A549 (cell line): ENCODE measurements around the gene FGFR3. TPM values are rescaled to one million over a fixed set of nuclear protein-coding genes. Genes with fewer than 3 reads are reported as not detected.

Source experiments
- ATAC-seq, 2 experiments: fragments of 200-7000 bp in 1 of 2; fragments of >200 bp in 1 of 2; cut with Nextera tagmentation in 1 of 2; cut with Tn5 transposase in 1 of 2; 3 replicates each; pipeline versions ENCODE4 v1.8.0 to v1.9.1; 2018 to 2020; ENCODE audit warnings: mild to moderate bottlenecking in 1 of 2, moderate library complexity in 1 of 2
- CTCF ChIA-PET: fragments of 300-600 bp; sonication (Branson Sonifier 250); formaldehyde crosslinking; extraction: SDS; loops from one replicate; lab custom pipeline; 2021; ENCODE audit warnings: antibody characterized with exemption, inconsistent platforms; lab: Yijun Ruan, JAX
- POLR2A ChIA-PET: fragments of 350-600 bp; formaldehyde crosslinking; extraction: SDS; loops from one replicate; lab custom pipeline; 2021; ENCODE audit warnings: antibody characterized with exemption, inconsistent platforms; lab: Yijun Ruan, JAX
- DNase-seq, 2 experiments: peaks; one replicate each; pipeline versions ENCODE4 v3.0.0 to v3.0.0-alpha.2; 2011 to 2016; ENCODE audit warnings: low read depth in 1 of 2, low spot score in 1 of 2
- FAIRE-seq: peaks from 2 replicates; lab custom pipeline; 2011; peaks lifted over from hg19 to GRCh38; lab: Jason Lieb, UNC
- H3K27ac ChIP-seq, 2 experiments: fragments of >200 bp; sonication (Bioruptor Twin); formaldehyde crosslinking; 3 replicates each; pipeline ENCODE4 v1.5.1; 2016 to 2017
- H3K4me1 ChIP-seq: fragments of >200 bp; sonication (Bioruptor Twin); formaldehyde crosslinking; 3 replicates; pipeline ENCODE4 v1.6.1; 2016
- H3K4me2 ChIP-seq: fragments of >200 bp; sonication (Bioruptor Twin); formaldehyde crosslinking; 3 replicates; pipeline ENCODE4 v1.6.1; 2016
- H3K4me3 ChIP-seq: fragments of >200 bp; sonication (Bioruptor Twin); formaldehyde crosslinking; 3 replicates; pipeline ENCODE4 v1.5.1; 2016
- H3K9me3 ChIP-seq: fragments of >200 bp; sonication (Bioruptor Twin); formaldehyde crosslinking; 3 replicates; pipeline ENCODE4 v1.6.1; 2016
- BHLHE40 ChIP-seq: IDR thresholded peaks from 2 replicates; pipeline ENCODE4 v1.6.1; 2012; ENCODE audit warnings: low read depth, low read length, inconsistent platforms
- CBX8 ChIP-seq: fragments of 200-600 bp; sonication (generic); IDR thresholded peaks from 2 replicates; pipeline ENCODE4 v1.6.1; 2016
- CEBPB ChIP-seq, 2 experiments: fragments of >200 bp in 1 of 2; sonication (Bioruptor Twin) in 1 of 2; formaldehyde crosslinking in 1 of 2; IDR thresholded peaks; 2 replicates each; pipeline ENCODE4 v1.6.1; 2012 to 2016
- ESRRA ChIP-seq: fragments of 150-350 bp; IDR thresholded peaks from 2 replicates; pipeline ENCODE4 v1.6.1; 2014; ENCODE audit warnings: mild to moderate bottlenecking, low read length, borderline replicate concordance
- FOSL2 ChIP-seq, 2 experiments: fragments of 450-650 bp in 1 of 2; fragments of >200 bp in 1 of 2; sonication (Bioruptor Twin) in 1 of 2; formaldehyde crosslinking; IDR thresholded peaks; 2 replicates each; pipeline versions ENCODE4 v1.5.0 to v1.6.1; 2016 to 2020; ENCODE audit warnings: mild to moderate bottlenecking in 1 of 2, moderate library complexity in 1 of 2
- HOXB13 ChIP-seq: fragments of 250-450 bp; sonication (Bioruptor Pico); IDR thresholded peaks from 2 replicates; pipeline ENCODE4 v1.5.0; 2020; ENCODE audit warnings: low read depth, mild to moderate bottlenecking, moderate library complexity
- JUN ChIP-seq, 2 experiments: fragments of >200 bp; sonication (Bioruptor Twin); formaldehyde crosslinking; IDR thresholded peaks; 2 replicates in 1 of 2; 3 replicates in 1 of 2; pipeline ENCODE4 v1.6.1; 2016 to 2017
- KDM1A ChIP-seq: fragments of 200-600 bp; sonication (generic); IDR thresholded peaks from 2 replicates; pipeline ENCODE4 v1.6.1; 2016; ENCODE audit warnings: low read depth, mild to moderate bottlenecking
- MAZ ChIP-seq: fragments of 150-350 bp; IDR thresholded peaks from 2 replicates; pipeline ENCODE4 v1.6.1; 2014; ENCODE audit warnings: antibody characterized with exemption, low read depth, low read length, borderline replicate concordance
- MYC ChIP-seq: IDR thresholded peaks from 2 replicates; pipeline ENCODE4 v1.6.1; 2012; ENCODE audit warnings: mild to moderate bottlenecking, inconsistent platforms, low read length, improper control_type of control experiment, borderline replicate concordance
- NPAS2 ChIP-seq: fragments of 250-450 bp; sonication (Bioruptor Pico); IDR thresholded peaks from 2 replicates; pipeline ENCODE4 v1.8.0; 2022; ENCODE audit warnings: mild to moderate bottlenecking, moderate library complexity, borderline replicate concordance
- NR3C1 ChIP-seq: fragments of >200 bp; sonication (Bioruptor Twin); formaldehyde crosslinking; IDR thresholded peaks from 3 replicates; pipeline ENCODE4 v1.6.1; 2017
- POLR2A ChIP-seq: IDR thresholded peaks from 2 replicates; pipeline ENCODE4 v1.6.1; 2012; ENCODE audit warnings: mild to moderate bottlenecking, low read length
- RFX5 ChIP-seq: fragments of 450-650 bp; IDR thresholded peaks from 2 replicates; pipeline ENCODE4 v1.7.1; 2014; ENCODE audit warnings: antibody characterized with exemption, mild to moderate bottlenecking, moderate library complexity
- SREBF2 ChIP-seq: fragments of 450-650 bp; IDR thresholded peaks from 2 replicates; pipeline ENCODE4 v1.6.1; 2014; ENCODE audit warnings: mild to moderate bottlenecking, moderate library complexity
- ZFP36 ChIP-seq: fragments of 450-650 bp; IDR thresholded peaks from 2 replicates; pipeline ENCODE4 v1.6.1; 2014; ENCODE audit warnings: borderline replicate concordance; ENCODE audit not compliant: partially characterized antibody
- ZSCAN20 ChIP-seq: fragments of 250-450 bp; sonication (Bioruptor Pico); IDR thresholded peaks from 2 replicates; pipeline ENCODE4 v1.8.0; 2022; ENCODE audit warnings: mild to moderate bottlenecking, moderate library complexity
- WGBS: methylation state at CpG from one replicate; pipeline ENCODE4 v1.1.6; 2017; ENCODE audit errors: missing lambda C conversion rate; 5-methylcytosine and 5-hydroxymethylcytosine counted together
- polyA plus RNA-seq, 4 experiments: library from polyadenylated mRNA; depleted of rRNA in 3 of 4; stranded (reverse); fragments of >200 nt; fragmentation: RNase III in 1 of 4; extraction: RNeasy Plus Mini Kit Qiagen cat#74134 plus additional on column Dnase treatment in 1 of 4; gene quantifications; 2 replicates in 3 of 4; 3 replicates in 1 of 4; pipeline ENCODE4 v1.2.3, GENCODE V29; 2011 to 2017
- TF ChIP-seq, protein P1 (sequence below): fragments of 250-450 bp; sonication (Bioruptor Pico); IDR thresholded peaks from 2 replicates; pipeline ENCODE4 v1.5.0; 2020; ENCODE audit warnings: low read depth, mild to moderate bottlenecking, moderate library complexity
- TF ChIP-seq, protein P2 (sequence below): fragments of 150-350 bp; IDR thresholded peaks from 2 replicates; pipeline ENCODE4 v1.6.1; 2014; ENCODE audit warnings: low read depth, mild to moderate bottlenecking, low read length
- TF ChIP-seq, protein P3 (sequence below): IDR thresholded peaks from 2 replicates; pipeline ENCODE4 v1.6.1; 2012; ENCODE audit warnings: low read depth, borderline replicate concordance
- TF ChIP-seq, protein P4 (sequence below): fragments of 250-450 bp; sonication (Bioruptor Pico); IDR thresholded peaks from 2 replicates; pipeline ENCODE4 v1.5.0; 2021; ENCODE audit warnings: mild to moderate bottlenecking, moderate library complexity, borderline replicate concordance
- TF ChIP-seq, protein P5 (sequence below): IDR thresholded peaks from 2 replicates; pipeline ENCODE4 v1.6.1; 2012
- TF ChIP-seq, protein P6 (sequence below): fragments of >200 bp; sonication (Bioruptor Twin); formaldehyde crosslinking; IDR thresholded peaks from 2 replicates; pipeline ENCODE4 v1.6.1; 2016

FGFR3 gene
- polyA plus RNA-seq, 2 of the 4 experiments (the other 2 are of a cell fraction) = 1.9 to 4.8 TPM

DNA sequence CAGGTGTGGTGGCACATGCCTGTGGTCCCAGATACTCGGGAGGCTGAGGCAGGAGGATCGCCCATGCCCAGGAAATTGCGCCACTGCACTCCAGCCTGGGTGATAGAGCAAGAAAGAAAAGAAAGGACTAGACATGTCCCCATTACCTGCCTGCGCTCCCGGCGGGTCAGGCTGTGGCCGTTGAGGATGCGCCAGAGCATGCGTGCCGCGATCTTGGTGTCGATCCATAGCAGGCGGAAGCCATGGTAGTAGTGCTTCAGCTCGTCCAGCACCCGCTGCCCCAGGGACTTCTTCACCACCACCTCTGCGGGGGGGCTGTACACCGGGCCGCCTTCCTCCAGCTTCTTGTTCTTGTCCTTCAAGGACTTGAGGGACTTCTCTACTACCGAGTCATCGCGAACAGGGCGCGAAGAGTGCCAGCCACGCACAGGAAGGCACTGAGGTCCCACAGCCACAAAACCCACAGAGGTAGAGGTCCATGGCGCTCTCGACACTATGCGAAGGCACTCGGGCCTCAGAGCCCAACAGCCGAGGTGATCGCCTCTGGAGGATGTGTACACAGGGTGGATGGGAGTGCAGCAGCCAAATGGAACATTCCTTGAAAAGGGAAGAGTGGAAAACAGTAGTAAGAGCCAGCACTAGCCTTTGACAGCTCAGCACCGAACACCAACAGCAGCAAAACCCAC, 48.3 kb downstream of the FGFR3 start (continued):
- TF ChIP-seq, protein P1, sequence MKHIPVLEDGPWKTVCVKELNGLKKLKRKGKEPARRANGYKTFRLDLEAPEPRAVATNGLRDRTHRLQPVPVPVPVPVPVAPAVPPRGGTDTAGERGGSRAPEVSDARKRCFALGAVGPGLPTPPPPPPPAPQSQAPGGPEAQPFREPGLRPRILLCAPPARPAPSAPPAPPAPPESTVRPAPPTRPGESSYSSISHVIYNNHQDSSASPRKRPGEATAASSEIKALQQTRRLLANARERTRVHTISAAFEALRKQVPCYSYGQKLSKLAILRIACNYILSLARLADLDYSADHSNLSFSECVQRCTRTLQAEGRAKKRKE = no peak
- TF ChIP-seq MYC (no peak), NPAS2 (CRISPR knock-in tag) (no peak), ZFP36 (no peak)
- TF ChIP-seq, protein P2, sequence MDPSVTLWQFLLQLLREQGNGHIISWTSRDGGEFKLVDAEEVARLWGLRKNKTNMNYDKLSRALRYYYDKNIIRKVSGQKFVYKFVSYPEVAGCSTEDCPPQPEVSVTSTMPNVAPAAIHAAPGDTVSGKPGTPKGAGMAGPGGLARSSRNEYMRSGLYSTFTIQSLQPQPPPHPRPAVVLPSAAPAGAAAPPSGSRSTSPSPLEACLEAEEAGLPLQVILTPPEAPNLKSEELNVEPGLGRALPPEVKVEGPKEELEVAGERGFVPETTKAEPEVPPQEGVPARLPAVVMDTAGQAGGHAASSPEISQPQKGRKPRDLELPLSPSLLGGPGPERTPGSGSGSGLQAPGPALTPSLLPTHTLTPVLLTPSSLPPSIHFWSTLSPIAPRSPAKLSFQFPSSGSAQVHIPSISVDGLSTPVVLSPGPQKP = no peak
- TF ChIP-seq, all 56 proteins: peak for 0

DNA sequence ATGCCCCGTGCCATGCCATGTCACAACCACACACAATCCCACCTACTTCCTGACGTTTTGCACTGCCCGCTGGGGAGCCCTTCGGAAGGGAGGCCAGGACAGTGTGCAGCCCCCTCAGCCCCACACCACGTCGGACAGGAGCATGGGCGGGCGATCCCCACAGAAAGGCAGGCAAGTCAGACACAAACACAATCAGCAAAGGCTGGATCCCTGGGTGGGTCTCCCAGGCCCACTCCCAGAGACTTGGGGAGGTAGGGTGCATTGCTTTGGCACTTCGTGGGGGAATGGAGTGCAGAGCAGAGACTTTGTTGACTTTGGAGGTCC, 48.8 kb downstream of the FGFR3 start:
- CTCF ChIA-PET = no interaction called here
- WGBS = 81% methylated on average over 4 of the region's 9 CpGs

DNA sequence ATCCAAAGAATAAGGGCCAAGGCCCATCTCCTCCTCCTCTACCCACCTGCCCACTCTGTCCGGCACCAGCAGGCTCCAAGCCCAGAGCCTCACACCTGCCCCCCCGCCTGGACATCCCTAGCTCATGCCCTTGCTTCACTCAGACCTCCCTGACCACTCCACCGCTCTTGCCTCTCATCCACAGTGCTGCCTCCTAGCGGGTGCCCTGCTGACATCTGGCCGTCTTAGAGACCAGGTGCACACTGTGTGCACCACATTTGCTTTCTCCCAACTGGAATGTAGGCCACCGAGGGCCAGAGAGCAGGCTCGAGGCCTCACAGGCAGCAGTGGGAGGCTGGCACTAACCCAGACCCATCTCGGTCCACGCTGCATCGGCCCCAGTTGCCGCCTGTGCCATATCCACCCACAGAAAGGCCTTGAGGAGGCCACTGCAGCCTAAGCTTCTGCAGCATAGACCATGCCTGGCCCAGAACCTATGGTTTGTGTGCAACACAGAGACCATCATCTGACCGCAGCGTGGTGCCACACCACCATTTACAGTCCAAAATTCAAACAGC, 49.3 kb downstream of the FGFR3 start:
- WGBS = 85% methylated on average over 7 of the region's 13 CpGs
- Histone ChIP-seq H3K9me3 (no peaks in the 10 kb centered on the region), H3K4me2 (no peak overlapping the region), H3K27ac (no peak overlapping the region), H3K4me3 (no peak overlapping the region), H3K4me1 (no peaks in the 10 kb centered on the region)
- ChIA-PET CTCF (interaction anchor here (1.1 kb wide), 1 partner anchor 33 kb away, joined by 8 read pairs; no protein-coding TSS in a partner anchor), POLR2A (interaction anchor here (0.6 kb wide), 2 partner anchors 9 to 13 kb away, joined by 3 read pairs; no protein-coding TSS in a partner anchor)
- no peak for DNase-seq
- FAIRE-seq = no peak
- TF ChIP-seq POLR2A (no peak), RFX5 (no peak), FOSL2 (IDR thresholded peaks at IDR 0.05) (no peak), FOSL2 (CRISPR knock-in tag; IDR thresholded peaks at IDR 0.05) (no peak), JUN (IDR thresholded peaks at IDR 0.05) (no peak), NR3C1 (no peak), BHLHE40 (no peak), ESRRA (no peak), ZSCAN20 (CRISPR knock-in tag) (no peak)
- TF ChIP-seq, protein P3, sequence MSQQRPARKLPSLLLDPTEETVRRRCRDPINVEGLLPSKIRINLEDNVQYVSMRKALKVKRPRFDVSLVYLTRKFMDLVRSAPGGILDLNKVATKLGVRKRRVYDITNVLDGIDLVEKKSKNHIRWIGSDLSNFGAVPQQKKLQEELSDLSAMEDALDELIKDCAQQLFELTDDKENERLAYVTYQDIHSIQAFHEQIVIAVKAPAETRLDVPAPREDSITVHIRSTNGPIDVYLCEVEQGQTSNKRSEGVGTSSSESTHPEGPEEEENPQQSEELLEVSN = no peak
- TF ChIP-seq, protein P1 = no peak
- TF ChIP-seq, protein P4, sequence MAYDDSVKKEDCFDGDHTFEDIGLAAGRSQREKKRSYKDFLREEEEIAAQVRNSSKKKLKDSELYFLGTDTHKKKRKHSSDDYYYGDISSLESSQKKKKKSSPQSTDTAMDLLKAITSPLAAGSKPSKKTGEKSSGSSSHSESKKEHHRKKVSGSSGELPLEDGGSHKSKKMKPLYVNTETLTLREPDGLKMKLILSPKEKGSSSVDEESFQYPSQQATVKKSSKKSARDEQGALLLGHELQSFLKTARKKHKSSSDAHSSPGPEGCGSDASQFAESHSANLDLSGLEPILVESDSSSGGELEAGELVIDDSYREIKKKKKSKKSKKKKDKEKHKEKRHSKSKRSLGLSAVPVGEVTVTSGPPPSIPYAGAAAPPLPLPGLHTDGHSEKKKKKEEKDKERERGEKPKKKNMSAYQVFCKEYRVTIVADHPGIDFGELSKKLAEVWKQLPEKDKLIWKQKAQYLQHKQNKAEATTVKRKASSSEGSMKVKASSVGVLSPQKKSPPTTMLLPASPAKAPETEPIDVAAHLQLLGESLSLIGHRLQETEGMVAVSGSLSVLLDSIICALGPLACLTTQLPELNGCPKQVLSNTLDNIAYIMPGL = no peak
- TF ChIP-seq, protein P5, sequence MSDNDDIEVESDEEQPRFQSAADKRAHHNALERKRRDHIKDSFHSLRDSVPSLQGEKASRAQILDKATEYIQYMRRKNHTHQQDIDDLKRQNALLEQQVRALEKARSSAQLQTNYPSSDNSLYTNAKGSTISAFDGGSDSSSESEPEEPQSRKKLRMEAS = no peak
- peak in 1 of 2 experiments; percentile 63; a peak in 3 of 6 replicates for ATAC-seq

More for the DNA sequence above, 48.8 kb downstream of the FGFR3 start:
- H3K9me3 ChIP-seq = no peaks in the 10 kb centered on the region
- H3K4me1 ChIP-seq = no peaks in the 10 kb centered on the region
- FAIRE-seq = no peak
- no peak for DNase-seq
- POLR2A ChIA-PET = no interaction called here
- ATAC-seq = no peak
- no peak overlapping the region for H3K4me3 ChIP-seq
- TF ChIP-seq, protein P6, sequence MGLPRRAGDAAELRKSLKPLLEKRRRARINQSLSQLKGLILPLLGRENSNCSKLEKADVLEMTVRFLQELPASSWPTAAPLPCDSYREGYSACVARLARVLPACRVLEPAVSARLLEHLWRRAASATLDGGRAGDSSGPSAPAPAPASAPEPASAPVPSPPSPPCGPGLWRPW = no peak
- TF ChIP-seq NPAS2 (CRISPR knock-in tag) (no peak), SREBF2 (no peak), KDM1A (no peak), MAZ (no peak), CBX8 (no peak), MYC (no peak), CEBPB (IDR thresholded peaks at IDR 0.05) (no peak), ZSCAN20 (CRISPR knock-in tag) (no peak), HOXB13 (CRISPR knock-in tag) (no peak)
- TF ChIP-seq, protein P3 = no peak
- no peak overlapping the region for H3K27ac ChIP-seq
- H3K4me2 ChIP-seq = no peak overlapping the region
